Measurements from ENCODE around the gene PFN3. TPM values are rescaled to one million over a fixed set of nuclear protein-coding genes. Genes with fewer than 3 reads are reported as not detected.
A peak's percentile ranks its signal among the peaks of the same experiment; 100 is the strongest.
"Not testable (repeated sequence)": the region's sequence is repeated elsewhere in the genome, so short reads cannot be mapped to it uniquely, and the experiment has no call there.

Gene PFN3
- total RNA-seq, 1 donor from 2014 or later = not detected

DNA sequence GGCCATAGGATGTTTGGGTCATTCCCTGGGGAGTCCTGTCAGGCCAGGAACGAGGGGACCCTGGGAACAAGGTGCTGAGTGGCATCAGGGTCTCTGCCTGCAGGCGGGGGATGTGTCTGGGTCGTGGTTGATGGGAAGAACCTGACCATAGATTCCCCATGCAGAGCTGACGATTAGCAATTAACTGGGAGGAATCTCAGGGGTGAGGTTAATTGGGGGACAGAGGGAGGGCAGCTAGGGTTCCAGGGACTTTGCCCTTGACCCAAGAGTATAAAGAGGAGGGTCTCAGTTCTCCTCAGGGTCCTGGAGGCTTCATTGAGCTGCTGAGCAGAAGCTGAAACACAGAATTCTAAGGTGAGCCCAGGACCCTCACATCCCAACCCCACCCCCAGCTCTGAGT is 16.3 kb downstream of the PFN3 start, which contains the start of gene SLC34A1:
TSS of gene SLC34A1 (plus strand) at position 301 of the 400 bp plus-strand sequence. CDS start 1,308 bp downstream, outside the sequence.
- DNase-seq (ENCODE audit: missing footprints) (peak; percentile 33), ATAC-seq (no peak)
- intact Hi-C loops (cut with DNase I) = loop anchor here (10.0 kb wide), 1 partner anchor 269 kb away; no protein-coding TSS in a partner anchor

GRCh38 chr5:177383181-177383580 is 17.3 kb downstream of the PFN3 start:
- intact Hi-C loops (cut with DNase I) = loop anchor here (10.0 kb wide), 1 partner anchor 268 kb away; no protein-coding TSS in a partner anchor
- no peak for ATAC-seq
- no peak for DNase-seq (ENCODE audit: missing footprints)

DNA sequence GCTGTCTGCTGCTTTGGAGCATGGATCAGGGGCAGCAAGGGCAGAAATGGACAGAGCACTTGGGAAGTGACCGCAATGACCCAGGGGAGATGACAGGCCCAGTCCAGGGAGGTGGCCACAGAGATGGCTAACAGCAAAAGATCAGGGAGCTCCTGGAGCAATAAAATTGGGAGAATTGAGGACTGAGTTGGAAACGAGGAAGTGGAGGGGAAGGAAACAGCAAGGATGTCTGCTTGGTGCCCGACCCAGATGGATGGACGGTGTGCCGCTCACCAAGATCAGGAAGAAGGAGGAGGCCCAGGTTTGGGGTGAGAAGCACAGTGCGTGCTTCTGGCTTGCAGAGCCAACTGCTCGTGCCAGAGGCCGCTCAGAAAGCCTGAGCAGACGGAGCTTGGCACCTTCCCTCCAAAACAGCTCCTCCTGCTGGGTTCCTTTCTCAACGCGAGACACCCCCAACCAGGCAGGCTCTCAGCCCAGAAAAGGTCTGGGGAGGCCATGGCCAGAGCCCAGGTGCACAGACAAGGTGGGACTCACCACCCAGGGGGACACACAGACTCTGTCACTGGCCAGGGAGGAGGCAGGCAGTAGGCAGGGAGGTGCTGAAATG is 17.9 kb downstream of the PFN3 start:
- peak; percentile 77 for ATAC-seq
- intact Hi-C loops (cut with DNase I) = loop anchor here (10.0 kb wide), 1 partner anchor 268 kb away; no protein-coding TSS in a partner anchor
- no peak for DNase-seq (ENCODE audit: missing footprints)

DNA sequence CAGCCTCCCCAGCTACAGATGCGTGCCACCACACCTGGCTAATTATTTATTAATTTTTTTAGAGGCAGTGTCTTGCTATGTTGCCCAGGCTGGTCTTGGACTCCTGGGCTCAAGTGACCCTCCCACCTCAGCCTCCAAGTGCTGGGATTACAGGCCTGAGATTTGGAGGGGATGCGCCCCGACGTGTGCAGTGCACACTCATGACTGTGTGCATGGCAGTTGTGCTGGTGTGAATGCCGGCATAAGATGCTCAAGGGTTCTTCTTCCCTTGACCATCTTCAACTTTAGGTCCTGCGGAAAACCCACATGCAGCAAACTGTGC is 19.7 kb downstream of the PFN3 start:
- ATAC-seq (no peak), DNase-seq (ENCODE audit: missing footprints) (no peak)
- intact Hi-C loops (cut with DNase I) = loop anchor here (10.0 kb wide), 1 partner anchor 266 kb away; no protein-coding TSS in a partner anchor

DNA sequence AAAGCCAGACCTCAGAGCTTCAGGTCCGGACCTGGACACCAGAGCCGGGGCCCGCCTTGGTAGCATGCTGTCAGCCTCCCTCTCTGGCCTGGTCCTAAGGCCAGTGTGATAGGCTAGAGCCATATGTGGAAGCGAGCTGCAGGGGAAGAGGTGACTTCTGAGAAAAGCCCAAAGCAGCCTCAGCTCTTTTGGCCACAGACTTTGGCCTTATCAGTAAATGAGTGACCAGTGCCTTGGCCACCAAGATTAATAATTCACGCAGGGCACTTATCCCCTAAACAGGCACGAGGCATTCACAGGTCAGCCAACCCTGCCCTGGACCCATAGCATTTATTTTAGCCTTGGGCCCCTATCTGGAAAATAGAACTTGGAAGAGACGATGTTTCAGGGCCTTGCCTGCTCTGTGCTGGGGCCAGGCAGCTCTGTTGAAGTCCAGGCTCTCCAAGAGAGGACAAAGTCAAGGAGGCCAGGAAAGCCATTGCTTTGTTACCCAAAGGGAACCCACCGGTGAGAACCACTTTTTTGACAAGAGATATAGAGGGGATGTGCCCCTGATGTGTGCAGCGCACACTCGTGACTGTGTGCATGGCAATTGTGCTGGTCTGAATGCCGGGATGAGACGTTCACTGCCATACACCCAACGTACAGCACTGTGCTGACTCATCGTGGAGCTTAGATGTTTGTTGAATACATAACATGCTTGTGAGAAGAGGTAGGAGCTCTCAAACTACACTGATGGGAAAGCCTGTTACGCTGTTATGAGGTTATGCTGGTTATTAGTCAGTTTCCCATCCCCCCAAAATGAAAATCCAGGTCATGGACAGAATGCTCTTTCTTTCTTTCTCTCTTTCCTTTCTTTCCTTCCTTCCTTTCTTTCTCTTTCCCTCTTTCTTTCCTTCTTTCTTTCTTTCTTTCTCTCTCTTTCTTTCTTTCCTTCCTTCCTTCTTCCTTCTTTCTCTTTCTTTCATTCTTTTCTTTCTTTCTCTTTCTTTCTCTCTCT is 21.3 kb downstream of the PFN3 start:
- intact Hi-C loops (cut with DNase I) = no loop called here
- no peak for ATAC-seq
- DNase-seq (ENCODE audit: missing footprints) = no peak

DNA sequence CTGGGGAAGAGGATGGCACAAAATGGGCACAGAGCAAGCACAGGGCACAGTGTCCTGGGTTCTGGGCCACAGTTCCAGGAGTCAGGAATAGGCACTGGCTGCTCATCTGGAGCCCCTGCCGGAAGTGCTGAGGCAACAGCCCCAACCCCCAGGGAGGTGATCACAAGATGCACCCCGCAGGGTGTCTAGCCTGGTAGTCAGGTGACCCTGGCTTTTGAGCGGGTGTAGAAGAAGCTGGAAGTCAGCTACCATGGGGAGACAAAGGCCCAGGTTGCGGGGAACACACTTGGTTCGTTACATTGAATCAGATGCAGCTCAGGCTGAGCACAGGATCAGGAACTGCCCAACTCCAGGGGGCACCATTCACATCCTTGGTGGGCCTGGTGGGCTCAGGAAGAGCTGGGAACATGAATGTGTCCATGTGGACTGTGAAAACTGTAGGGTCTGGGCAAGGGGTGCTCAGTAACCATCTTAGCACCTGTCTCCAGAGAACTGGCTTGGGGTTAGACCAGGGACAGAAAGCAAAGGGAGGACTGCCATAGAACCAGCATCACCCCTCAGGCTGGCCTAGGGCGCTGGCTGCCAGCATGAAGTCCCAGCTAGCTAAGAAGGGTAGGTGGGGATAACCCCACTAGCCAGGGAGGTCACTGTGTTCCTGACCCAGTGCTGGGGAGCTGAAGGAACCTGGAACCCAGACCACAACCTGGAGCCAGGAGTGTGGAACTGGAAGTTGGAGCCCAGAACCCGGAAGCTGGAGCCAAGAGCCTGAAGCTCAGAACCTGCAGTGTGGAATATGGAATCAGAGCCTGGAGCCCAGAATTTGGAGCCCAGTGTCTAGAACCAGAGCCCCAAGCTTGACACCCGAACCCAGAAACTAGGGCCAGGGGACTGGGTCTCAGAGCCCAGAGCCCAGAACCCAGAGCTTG is 22.3 kb downstream of the PFN3 start:
- ATAC-seq = no peak
- intact Hi-C loops (cut with DNase I) = no loop called here
- no peak for DNase-seq (ENCODE audit: missing footprints)

DNA sequence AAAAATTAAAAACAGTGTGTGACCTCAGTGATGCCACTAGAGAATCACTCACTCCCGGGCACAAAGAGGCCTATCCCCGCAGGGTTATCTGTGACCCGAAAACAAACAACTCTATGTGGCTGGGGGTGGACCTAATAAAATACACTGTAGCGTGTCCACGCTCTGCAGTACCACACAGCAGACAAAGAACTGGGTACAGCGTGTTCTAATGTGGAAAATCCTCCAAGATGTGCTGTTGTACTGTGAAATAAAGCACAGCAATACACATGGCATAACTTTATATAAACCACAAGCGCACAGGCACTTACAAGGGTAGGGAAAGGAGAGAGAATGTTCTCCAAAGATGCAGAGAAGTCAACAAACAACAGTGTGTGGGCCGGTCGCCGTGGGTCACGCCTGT is 24.4 kb downstream of the PFN3 start:
- ATAC-seq = no peak
- no peak for DNase-seq (ENCODE audit: missing footprints)
- intact Hi-C loops (cut with DNase I) = no loop called here

- ATAC-seq; DNase-seq (ENCODE audit: missing footprints); intact Hi-C loops (cut with DNase I): not testable (repeated sequence)
These were observed 24.9 kb downstream of the PFN3 start for GRCh38 chr5:177375516-177375915.

- ATAC-seq (no peak), DNase-seq (ENCODE audit: missing footprints) (no peak)
- intact Hi-C loops (cut with DNase I) = no loop called here
These were observed 26.2 kb downstream of the PFN3 start for GRCh38 chr5:177374211-177374610.

DNA sequence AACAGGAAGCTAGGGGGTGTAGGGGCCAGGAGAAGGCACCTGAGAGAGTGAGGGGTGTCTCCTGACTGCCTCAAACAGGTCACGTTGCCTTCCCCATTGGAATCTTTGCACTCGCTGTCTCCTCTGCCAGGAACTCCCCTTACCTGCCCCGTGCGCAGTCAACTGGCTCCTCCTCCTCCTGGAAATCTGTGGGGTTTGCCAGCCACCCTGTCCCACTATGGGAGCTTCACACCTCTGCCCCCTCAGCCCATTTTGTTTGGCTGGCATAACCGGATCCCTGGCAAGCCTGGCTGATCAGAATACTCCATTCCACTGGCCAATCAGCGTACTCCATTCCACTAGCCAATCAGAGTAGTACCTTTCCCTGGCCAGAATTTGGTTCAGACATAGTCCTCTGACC is 26.7 kb downstream of the PFN3 start:
- DNase-seq (ENCODE audit: missing footprints) (no peak), ATAC-seq (no peak)
- intact Hi-C loops (cut with DNase I) = no loop called here

DNA sequence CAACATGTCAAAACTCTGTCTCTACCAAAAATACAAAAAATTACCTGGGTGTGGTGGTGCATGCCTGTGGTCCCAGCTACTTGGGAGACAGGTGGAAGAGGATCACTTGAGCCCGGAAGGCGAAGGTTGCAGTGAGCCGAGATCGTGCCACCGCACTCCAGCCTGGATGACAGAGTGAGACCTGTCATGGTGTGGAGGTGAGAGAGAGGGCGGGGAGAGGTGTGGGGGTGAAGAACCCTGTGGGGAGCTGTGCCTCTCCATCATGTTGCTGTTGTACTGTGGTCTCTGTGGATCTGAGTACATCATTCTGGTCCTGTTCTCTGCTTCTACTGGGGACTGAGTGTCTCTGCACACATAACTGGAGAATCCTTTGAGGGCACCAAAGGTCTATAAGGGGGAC is 27.6 kb downstream of the PFN3 start:
- intact Hi-C loops (cut with DNase I) = no loop called here
- no peak for ATAC-seq
- DNase-seq (ENCODE audit: missing footprints) = no peak

DNA sequence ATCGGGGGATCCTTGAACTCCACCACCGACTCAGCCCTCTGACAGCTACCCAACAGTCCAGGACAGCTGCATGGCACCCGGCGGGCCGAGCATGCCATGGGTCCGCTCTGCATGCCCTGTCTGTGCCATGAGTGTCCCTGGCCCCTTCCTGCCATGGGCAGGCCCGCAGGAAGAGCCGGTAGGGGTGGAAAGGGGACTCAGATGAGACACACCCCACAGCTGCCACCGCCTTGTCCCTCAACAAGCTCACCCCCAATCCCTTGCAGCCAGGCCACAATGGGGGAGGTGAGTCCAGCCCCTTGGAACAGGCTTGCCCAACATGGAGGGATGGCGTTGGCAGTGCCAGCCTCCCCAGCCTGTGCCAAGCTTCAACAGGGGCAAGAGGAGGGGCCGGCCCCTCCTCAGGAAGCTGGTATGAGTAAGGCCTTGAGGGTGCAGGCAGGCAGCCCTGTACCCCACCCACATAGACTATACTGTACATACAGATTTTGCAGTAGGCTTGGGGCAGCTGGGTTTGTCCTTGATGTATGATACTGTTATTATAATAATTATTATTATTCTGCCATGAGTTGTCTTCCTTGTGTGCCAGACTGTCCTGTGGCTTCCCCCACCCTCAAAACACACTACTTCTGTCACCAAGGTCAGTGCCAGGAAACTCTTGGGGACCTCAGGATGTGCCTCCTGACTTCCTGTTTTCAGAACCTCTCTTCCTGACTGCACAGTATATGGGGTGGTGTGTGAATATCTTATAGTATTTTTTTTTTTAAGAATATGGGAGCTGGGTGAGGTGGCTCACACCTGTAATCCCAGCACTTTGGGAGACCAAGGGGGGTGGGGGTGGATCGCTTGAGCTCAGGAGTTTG is 28.2 kb downstream of the PFN3 start:
- ATAC-seq = no peak
- DNase-seq (ENCODE audit: missing footprints) = no peak
- intact Hi-C loops (cut with DNase I) = no loop called here

DNA sequence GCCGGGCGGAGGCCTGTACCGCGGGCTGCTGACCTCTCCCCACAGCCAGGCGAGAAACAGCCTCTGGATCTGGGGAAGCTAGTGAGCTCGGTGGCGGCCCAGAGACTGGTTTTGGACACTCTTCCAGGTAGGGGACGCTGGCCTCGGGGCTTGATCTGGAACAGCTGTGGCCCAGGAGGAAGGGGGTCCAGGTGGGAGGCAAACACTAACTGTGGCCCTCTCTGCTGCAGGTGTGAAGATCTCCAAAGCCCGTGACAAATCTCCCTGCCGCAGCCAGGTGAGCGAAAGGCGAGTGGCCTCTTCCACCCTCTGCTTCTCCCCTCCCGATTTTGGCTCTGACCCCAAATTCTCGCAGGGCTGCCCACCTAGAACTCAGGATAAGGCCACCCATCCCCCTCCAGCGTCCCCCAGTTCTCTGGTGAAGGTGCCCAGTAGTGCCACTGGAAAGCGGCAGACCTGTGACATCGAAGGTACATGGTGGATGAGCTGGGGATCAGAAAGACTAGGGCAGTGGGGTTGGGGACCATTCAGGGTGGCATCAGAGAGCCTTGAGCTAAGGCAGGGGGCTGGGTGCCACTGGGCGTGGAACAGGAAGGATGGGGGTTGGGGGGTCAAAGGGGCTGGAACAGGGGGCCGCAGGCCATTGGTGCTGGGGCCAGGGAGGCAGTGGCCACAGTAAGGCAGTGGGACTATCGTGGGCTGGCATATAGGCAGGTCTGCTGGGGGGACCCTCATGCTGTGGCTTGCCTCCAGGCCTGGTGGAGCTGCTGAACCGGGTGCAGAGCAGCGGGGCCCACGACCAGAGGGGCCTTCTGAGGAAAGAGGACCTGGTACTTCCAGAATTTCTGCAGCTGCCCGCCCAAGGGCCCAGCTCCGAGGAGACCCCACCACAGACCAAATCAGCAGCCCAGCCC is 29.1 kb downstream of the PFN3 start:
- DNase-seq (ENCODE audit: missing footprints) = no peak
- ATAC-seq = no peak
- intact Hi-C loops (cut with DNase I) = no loop called here

GRCh38 chr5:177370488-177371119 is 29.9 kb downstream of the PFN3 start:
- peak; percentile 55 for ATAC-seq
- intact Hi-C loops (cut with DNase I) = no loop called here
- DNase-seq (ENCODE audit: missing footprints) = peak; percentile 81

GRCh38 chr5:177369645-177370440 is 30.6 kb downstream of the PFN3 start:
- intact Hi-C loops (cut with DNase I) = loop anchor here (5.0 kb wide), 1 partner anchor 68 kb away; the partner anchor contains the start of genes PRELID1 and RAB24
- DNase-seq (ENCODE audit: missing footprints) (no peak), ATAC-seq (no peak)
